Suprapubic skin (tissue), 4 donors: ENCODE data around the gene GFPT1.

ENCODE experiments used
- CTCF ChIP-seq, 2 donors: fragments of 200-600 bp in 1 of 2; fragments of 450-650 bp in 1 of 2; sonication (generic) in 1 of 2; IDR thresholded peaks; one replicate each; pipeline ENCODE4 v1.5.1; 2016 to 2019; ENCODE audit warnings: antibody characterized with exemption in 2 of 2, mild to moderate bottlenecking in 1 of 2, moderate library complexity in 1 of 2
- EP300 ChIP-seq: sonication (generic); formaldehyde crosslinking; IDR thresholded peaks from one replicate; pipeline ENCODE4 v1.6.1; 2017; ENCODE audit warnings: antibody characterized with exemption
- POLR2AphosphoS5 ChIP-seq, 3 donors: sonication (generic); formaldehyde crosslinking; IDR thresholded peaks; one replicate each; pipeline ENCODE4 v1.6.1; 2017; ENCODE audit warnings: antibody characterized with exemption in 3 of 3

- TF ChIP-seq EP300 (no peak), CTCF (IDR thresholded peaks at IDR 0.05) (no peak), POLR2AphosphoS5 (IDR thresholded peaks at IDR 0.05) (no peak)
Observed at GRCh38 chr2:69397234-69397633, 10.2 kb upstream of the GFPT1 start.
